Measurements from ENCODE around the gene TLE4.

Gene TLE4

GRCh38 chr9:79769476-79770275, 197.9 kb downstream of the TLE4 start:
- no peak for DNase-seq

GRCh38 chr9:79774356-79774755, 202.6 kb downstream of the TLE4 start:
- no peak for DNase-seq

Measured in amygdala (tissue), 56 donors.